ENCODE results near the gene CHURC1. TPM values are rescaled to one million over a fixed set of nuclear protein-coding genes. Genes with fewer than 3 reads are reported as not detected.
A peak's percentile ranks its signal among the peaks of the same experiment; 100 is the strongest.

CHURC1 gene
- total RNA-seq, 1 donor from 2014 or later = 69.6 TPM

GRCh38 chr14:64968651-64969050 lies 54.4 kb downstream of the CHURC1 start:
- DNase-seq = no peak
- no peak for ATAC-seq (ENCODE audit: low read depth)
- Mint-ChIP-seq H3K27me3 (peaks cover 3% of the 10 kb centered on the region), H3K27ac (no peak overlapping the region), H3K4me1 (peaks cover 9% of the 10 kb centered on the region), H3K9me3 (no peaks in the 10 kb centered on the region), H3K4me3 (no peak overlapping the region), H3K36me3 (ENCODE audit: low read depth) (no peaks in the 10 kb centered on the region)
- no peak for TF ChIP-seq CTCF (IDR thresholded peaks at IDR 0.05)
- ChIA-PET POLR2A (no interaction called here), CTCF (no interaction called here)
- intact Hi-C loops (cut with micrococcal nuclease) = no loop called here

- Mint-ChIP-seq H3K27me3 (peaks cover 3% of the 10 kb centered on the region), H3K4me3 (no peak overlapping the region), H3K4me1 (peaks cover 9% of the 10 kb centered on the region), H3K36me3 (ENCODE audit: low read depth) (no peaks in the 10 kb centered on the region), H3K9me3 (no peaks in the 10 kb centered on the region), H3K27ac (no peak overlapping the region)
- no peak for DNase-seq
- ChIA-PET CTCF (interaction anchor here (1.1 kb wide), 1 partner anchor 146 kb away, joined by 4 read pairs; no protein-coding TSS in a partner anchor), POLR2A (no interaction called here)
- intact Hi-C loops (cut with micrococcal nuclease) = no loop called here
- no peak for ATAC-seq (ENCODE audit: low read depth)
- TF ChIP-seq CTCF (IDR thresholded peaks at IDR 0.05) = no peak
Observed at GRCh38 chr14:64970041-64970440, 55.8 kb downstream of the CHURC1 start.

GRCh38 chr14:64970776-64971477 lies 56.7 kb downstream of the CHURC1 start:
- peaks cover 3% of the 10 kb centered on the region for H3K27me3 Mint-ChIP-seq
- no peaks in the 10 kb centered on the region for H3K36me3 Mint-ChIP-seq (ENCODE audit: low read depth)
- intact Hi-C loops (cut with micrococcal nuclease) = no loop called here
- POLR2A ChIA-PET = interaction anchor here (0.6 to 0.7 kb wide), 2 partner anchors 719 to 931 kb away, joined by 5 read pairs; no protein-coding TSS in a partner anchor
- H3K4me3 Mint-ChIP-seq = peak overlapping the region; percentile 74
- no peaks in the 10 kb centered on the region for H3K9me3 Mint-ChIP-seq
- no peak overlapping the region for H3K27ac Mint-ChIP-seq
- peaks cover 9% of the 10 kb centered on the region for H3K4me1 Mint-ChIP-seq
- DNase-seq (no peak), ATAC-seq (ENCODE audit: low read depth) (no peak)
- TF ChIP-seq CTCF (IDR thresholded peaks at IDR 0.05) = no peak
- CTCF ChIA-PET = no interaction called here

- DNase-seq = no peak
- Mint-ChIP-seq H3K27ac (no peak overlapping the region), H3K4me3 (peak overlapping the region; percentile 74), H3K27me3 (peaks cover 3% of the 10 kb centered on the region), H3K36me3 (ENCODE audit: low read depth) (no peaks in the 10 kb centered on the region), H3K9me3 (no peaks in the 10 kb centered on the region), H3K4me1 (peaks cover 9% of the 10 kb centered on the region)
- TF ChIP-seq CTCF (IDR thresholded peaks at IDR 0.05) = no peak
- CTCF ChIA-PET = no interaction called here
- POLR2A ChIA-PET = interaction anchor here (0.6 to 0.7 kb wide), 2 partner anchors 719 to 932 kb away, joined by 5 read pairs; no protein-coding TSS in a partner anchor
- no peak for ATAC-seq (ENCODE audit: low read depth)
- intact Hi-C loops (cut with micrococcal nuclease) = no loop called here
Observed at GRCh38 chr14:64971491-64971942, 57.3 kb downstream of the CHURC1 start.

- no peaks in the 10 kb centered on the region for H3K9me3 Mint-ChIP-seq
- ATAC-seq (ENCODE audit: low read depth) (peak; percentile 75), DNase-seq (peak; percentile 44)
- CTCF ChIA-PET = no interaction called here
- intact Hi-C loops (cut with micrococcal nuclease) = no loop called here
- POLR2A ChIA-PET = interaction anchor here (0.7 kb wide), 1 partner anchor 933 kb away, joined by 5 read pairs; no protein-coding TSS in a partner anchor
- H3K27ac Mint-ChIP-seq = no peak within 1 kb of the TSS
- H3K36me3 Mint-ChIP-seq (ENCODE audit: low read depth) = no peaks in the 10 kb centered on the region
- H3K4me1 Mint-ChIP-seq = peaks cover 9% of the 10 kb centered on the region
- H3K27me3 Mint-ChIP-seq = peaks cover 3% of the 10 kb centered on the region
- TF ChIP-seq CTCF (IDR thresholded peaks at IDR 0.05) = no peak
- H3K4me3 Mint-ChIP-seq = peak within 1 kb of the TSS; percentile 83
Observed at GRCh38 chr14:64971943-64972791, 57.9 kb downstream of the CHURC1 start, which contains the start of gene RAB15. Gene RAB15 (minus strand): TSS chr14:64972336. CDS start chr14:64972076, 260 bp downstream.
